ENCODE results near the gene FOXC1. TPM values are rescaled to one million over a fixed set of nuclear protein-coding genes. Genes with fewer than 3 reads are reported as not detected.

The FOXC1 gene
- total RNA-seq, 4 donors from 2014 or later: 3.1 to 16.9 (median 7.2) TPM

DNA sequence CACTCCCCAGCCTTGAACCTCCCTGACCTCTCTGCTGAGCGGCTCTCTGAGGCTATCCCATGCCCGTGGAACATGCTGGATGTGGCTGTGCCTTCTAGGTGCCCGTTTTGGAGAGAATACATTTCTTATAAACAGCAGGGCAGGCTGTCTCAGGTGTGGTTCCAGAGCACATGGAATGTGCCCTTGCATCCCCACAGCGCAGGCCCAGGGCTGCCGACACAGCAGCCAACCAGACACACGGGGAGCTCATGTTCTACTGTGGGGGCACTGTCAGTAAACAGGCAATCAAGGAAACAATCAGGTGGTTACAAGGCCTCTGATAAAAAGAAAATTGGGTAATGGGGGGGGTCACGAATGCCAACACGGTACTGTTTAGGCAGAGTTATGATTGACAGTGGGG, 30.8 kb downstream of the FOXC1 start:
- ATAC-seq: no peak
- Histone ChIP-seq H3K9me3 (no peaks in the 10 kb centered on the region), H3K27me3 (no peaks in the 10 kb centered on the region), H3K4me1 (no peaks in the 10 kb centered on the region), H3K4me3 (no peak overlapping the region), H3K36me3 (no peaks in the 10 kb centered on the region), H3K27ac (no peak overlapping the region)
- WGBS, 2 donors (ENCODE audit: low coverage in 1 of 2): 76 to 90% methylated on average over 2 to 3 of the region's 8 CpGs
- TF ChIP-seq, protein P1, sequence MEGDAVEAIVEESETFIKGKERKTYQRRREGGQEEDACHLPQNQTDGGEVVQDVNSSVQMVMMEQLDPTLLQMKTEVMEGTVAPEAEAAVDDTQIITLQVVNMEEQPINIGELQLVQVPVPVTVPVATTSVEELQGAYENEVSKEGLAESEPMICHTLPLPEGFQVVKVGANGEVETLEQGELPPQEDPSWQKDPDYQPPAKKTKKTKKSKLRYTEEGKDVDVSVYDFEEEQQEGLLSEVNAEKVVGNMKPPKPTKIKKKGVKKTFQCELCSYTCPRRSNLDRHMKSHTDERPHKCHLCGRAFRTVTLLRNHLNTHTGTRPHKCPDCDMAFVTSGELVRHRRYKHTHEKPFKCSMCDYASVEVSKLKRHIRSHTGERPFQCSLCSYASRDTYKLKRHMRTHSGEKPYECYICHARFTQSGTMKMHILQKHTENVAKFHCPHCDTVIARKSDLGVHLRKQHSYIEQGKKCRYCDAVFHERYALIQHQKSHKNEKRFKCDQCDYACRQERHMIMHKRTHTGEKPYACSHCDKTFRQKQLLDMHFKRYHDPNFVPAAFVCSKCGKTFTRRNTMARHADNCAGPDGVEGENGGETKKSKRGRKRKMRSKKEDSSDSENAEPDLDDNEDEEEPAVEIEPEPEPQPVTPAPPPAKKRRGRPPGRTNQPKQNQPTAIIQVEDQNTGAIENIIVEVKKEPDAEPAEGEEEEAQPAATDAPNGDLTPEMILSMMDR (IDR thresholded peaks at IDR 0.05): no peak
- TF ChIP-seq POLR2AphosphoS5 (IDR thresholded peaks at IDR 0.05): no peak
- no peak for TF ChIP-seq POLR2A (IDR thresholded peaks at IDR 0.05)

DNA sequence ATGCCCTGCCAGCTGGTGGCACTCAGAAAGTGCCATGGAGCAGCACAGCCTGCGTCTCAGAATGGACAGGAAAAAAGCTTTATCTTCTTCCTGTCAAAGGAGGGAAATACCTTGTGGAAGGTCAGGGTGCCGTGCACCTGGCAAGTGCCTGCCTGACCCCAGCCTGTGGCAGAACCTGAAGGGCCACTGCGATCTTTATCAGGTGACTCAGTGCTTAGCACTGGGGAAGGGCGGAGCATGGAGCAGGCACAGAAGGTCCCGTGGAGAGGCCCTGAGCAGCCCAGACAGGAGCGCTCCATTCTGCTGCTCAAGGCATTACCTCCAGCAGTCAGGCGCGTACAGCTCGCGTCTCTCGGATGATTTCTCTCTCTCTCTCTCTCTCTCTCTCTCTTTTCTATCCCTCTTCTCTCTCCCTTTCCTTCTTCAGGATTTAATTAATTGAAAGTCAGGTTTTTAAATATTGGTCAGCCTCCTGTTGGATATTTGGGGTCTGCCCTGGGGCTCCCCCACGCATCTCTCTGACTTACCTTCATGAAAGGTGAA, 31.7 kb downstream of the FOXC1 start:
- Histone ChIP-seq H3K36me3 (no peaks in the 10 kb centered on the region), H3K27me3 (no peaks in the 10 kb centered on the region), H3K9me3 (no peaks in the 10 kb centered on the region), H3K27ac (no peak overlapping the region), H3K4me1 (no peaks in the 10 kb centered on the region), H3K4me3 (no peak overlapping the region)
- 86 to 89% methylated on average over 8 to 9 of the region's 12 CpGs for WGBS, 2 donors (ENCODE audit: low coverage in 1 of 2)
- TF ChIP-seq EP300 (IDR thresholded peaks at IDR 0.05): no peak
- TF ChIP-seq, protein P1 (IDR thresholded peaks at IDR 0.05): no peak
- TF ChIP-seq POLR2AphosphoS5 (IDR thresholded peaks at IDR 0.05): no peak
- no peak for TF ChIP-seq POLR2A (IDR thresholded peaks at IDR 0.05)
- ATAC-seq: no peak

DNA sequence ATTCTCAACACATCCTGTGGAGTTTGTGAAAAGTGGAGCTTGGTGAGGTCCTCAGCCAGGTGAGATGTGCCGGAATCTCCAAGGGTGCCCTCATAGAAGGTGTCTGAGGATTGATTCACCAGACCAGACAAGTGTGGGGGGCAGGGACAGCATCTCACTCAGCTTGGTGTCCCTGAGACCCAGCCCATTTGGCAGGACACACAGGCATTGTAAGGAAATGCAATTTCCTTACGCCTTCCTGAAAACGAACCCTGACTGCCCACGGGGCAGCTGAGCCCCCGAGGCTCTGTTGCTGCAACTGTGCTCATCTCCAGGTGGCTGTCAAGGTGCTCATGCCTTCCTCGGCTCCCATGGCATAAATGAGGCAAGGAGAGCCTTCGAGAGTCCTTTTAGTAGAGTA, 33.4 kb downstream of the FOXC1 start:
- H3K4me3 ChIP-seq: no peak overlapping the region
- no peak overlapping the region for H3K27ac ChIP-seq
- H3K36me3 ChIP-seq: no peaks in the 10 kb centered on the region
- no peaks in the 10 kb centered on the region for H3K27me3 ChIP-seq
- no peaks in the 10 kb centered on the region for H3K4me1 ChIP-seq
- no peak for ATAC-seq
- 59 to 92% methylated on average over 2 to 5 of the region's 7 CpGs for WGBS, 2 donors (ENCODE audit: low coverage in 1 of 2)
- H3K9me3 ChIP-seq: no peaks in the 10 kb centered on the region
- TF ChIP-seq EP300 (IDR thresholded peaks at IDR 0.05): no peak
- TF ChIP-seq, protein P1 (IDR thresholded peaks at IDR 0.05): no peak
- TF ChIP-seq POLR2AphosphoS5 (IDR thresholded peaks at IDR 0.05): no peak
- no peak for TF ChIP-seq POLR2A (IDR thresholded peaks at IDR 0.05)

DNA sequence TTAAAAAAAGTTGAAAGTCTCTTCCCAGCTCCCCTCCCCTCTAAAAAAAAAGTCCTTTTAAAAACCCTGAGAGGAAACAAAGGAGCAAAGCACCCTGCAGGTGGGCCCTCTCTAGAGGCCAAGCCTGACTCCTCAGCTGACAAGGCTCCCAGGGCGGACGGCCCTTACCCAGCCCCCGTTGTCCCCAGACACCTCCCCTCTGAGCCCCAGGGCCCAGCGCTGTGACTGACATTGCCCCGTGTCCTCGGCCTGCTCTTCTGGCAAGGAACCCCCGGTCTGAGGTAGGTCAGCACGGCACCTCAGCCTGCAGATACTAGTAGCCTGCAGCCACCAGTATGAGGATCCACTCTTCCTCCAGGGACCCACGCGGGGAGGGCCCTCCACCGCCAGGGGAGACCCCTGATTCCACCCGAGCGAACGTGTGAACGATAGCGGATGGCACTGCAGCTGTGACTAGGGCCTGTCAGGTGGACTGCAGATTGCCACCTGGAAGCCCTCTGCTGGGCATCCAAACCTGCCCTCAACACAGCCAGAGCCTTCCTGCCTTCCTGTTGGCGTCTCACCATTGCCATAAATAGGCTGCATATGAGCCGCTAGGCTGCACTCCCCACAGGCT, 34.2 kb downstream of the FOXC1 start:
- Histone ChIP-seq H3K36me3 (no peaks in the 10 kb centered on the region), H3K27ac (no peak overlapping the region), H3K4me1 (no peaks in the 10 kb centered on the region), H3K9me3 (no peaks in the 10 kb centered on the region), H3K4me3 (no peak overlapping the region), H3K27me3 (no peaks in the 10 kb centered on the region)
- TF ChIP-seq POLR2A (IDR thresholded peaks at IDR 0.05) (no peak), EP300 (IDR thresholded peaks at IDR 0.05) (no peak), POLR2AphosphoS5 (IDR thresholded peaks at IDR 0.05) (no peak)
- TF ChIP-seq, protein P1 (IDR thresholded peaks at IDR 0.05): no peak
- no peak for ATAC-seq
- WGBS, 2 donors (ENCODE audit: low coverage in 1 of 2): 86% methylated on average over 3 of the region's 18 CpGs; no CpG with 5 or more reads in 1 of the 2 donors

DNA sequence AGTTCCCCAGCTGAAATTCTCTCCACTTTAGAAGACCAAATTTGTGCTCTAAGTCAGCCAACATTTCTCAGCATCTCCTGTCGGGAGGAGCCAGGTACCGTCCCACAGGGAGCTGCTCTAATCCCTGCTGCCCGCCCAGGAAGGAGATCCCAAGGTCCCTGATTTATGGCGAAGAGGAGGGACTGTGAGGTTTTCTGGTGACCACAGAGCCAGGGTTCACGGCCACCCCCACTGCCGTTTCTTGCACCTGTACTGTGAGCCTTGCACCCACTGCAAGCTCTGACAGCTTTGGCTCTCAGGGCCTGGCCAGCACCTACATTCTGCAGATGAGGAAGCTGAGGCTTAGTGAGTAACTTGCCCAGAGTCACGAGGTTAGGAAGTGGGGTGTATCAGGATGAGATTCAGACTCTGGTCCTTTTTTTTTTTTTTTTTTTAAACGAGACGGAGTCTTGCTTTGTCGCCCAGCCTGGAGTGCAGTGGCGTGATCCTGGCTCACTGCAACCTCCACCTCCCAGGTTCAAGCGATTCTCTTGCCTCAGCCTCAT, 34.9 kb downstream of the FOXC1 start:
- no peaks in the 10 kb centered on the region for H3K4me1 ChIP-seq
- 83% methylated on average over 7 of the region's 12 CpGs; no CpG with 5 or more reads in 1 of the 2 donors for WGBS, 2 donors (ENCODE audit: low coverage in 1 of 2)
- H3K36me3 ChIP-seq: no peaks in the 10 kb centered on the region
- no peak for ATAC-seq
- no peak overlapping the region for H3K4me3 ChIP-seq
- no peaks in the 10 kb centered on the region for H3K9me3 ChIP-seq
- TF ChIP-seq, protein P1 (IDR thresholded peaks at IDR 0.05): no peak
- TF ChIP-seq EP300 (IDR thresholded peaks at IDR 0.05): no peak
- TF ChIP-seq POLR2AphosphoS5 (IDR thresholded peaks at IDR 0.05): no peak
- TF ChIP-seq POLR2A (IDR thresholded peaks at IDR 0.05): no peak
- H3K27me3 ChIP-seq: no peaks in the 10 kb centered on the region
- no peak overlapping the region for H3K27ac ChIP-seq
